ENCODE results near the gene SYT3.
"Not testable (repeated sequence)": the region's sequence is repeated elsewhere in the genome, so short reads cannot be mapped to it uniquely, and the experiment has no call there.

The SYT3 gene

DNA sequence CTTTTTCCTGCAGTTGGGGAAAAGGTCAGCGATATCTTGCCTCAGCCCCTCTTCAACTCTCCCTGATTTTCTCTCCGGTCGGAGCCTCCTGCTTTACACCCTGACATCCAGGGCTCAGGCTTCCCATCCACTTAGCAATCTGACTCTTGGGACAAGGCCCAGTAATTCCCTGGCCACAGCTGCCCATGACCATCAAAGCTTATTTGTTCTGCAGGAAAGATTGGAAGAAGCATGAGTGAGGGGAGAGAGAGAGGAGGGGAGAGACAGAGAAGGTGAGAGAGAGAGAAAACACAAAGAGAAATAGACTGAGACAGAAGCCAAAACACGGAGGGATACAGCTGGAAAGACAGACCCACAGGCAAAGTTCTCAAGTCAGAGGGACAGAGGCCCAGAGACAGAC is 13.7 kb downstream of the SYT3 start:
- no peak overlapping the region for H3K27ac ChIP-seq
- TF ChIP-seq, protein P1, sequence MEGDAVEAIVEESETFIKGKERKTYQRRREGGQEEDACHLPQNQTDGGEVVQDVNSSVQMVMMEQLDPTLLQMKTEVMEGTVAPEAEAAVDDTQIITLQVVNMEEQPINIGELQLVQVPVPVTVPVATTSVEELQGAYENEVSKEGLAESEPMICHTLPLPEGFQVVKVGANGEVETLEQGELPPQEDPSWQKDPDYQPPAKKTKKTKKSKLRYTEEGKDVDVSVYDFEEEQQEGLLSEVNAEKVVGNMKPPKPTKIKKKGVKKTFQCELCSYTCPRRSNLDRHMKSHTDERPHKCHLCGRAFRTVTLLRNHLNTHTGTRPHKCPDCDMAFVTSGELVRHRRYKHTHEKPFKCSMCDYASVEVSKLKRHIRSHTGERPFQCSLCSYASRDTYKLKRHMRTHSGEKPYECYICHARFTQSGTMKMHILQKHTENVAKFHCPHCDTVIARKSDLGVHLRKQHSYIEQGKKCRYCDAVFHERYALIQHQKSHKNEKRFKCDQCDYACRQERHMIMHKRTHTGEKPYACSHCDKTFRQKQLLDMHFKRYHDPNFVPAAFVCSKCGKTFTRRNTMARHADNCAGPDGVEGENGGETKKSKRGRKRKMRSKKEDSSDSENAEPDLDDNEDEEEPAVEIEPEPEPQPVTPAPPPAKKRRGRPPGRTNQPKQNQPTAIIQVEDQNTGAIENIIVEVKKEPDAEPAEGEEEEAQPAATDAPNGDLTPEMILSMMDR (conservative IDR thresholded peaks at IDR 0.05) = no peak
- no peak for TF ChIP-seq ZFX (IDR thresholded peaks at IDR 0.05)

- H3K27ac ChIP-seq = no peak overlapping the region
- TF ChIP-seq, protein P1 (conservative IDR thresholded peaks at IDR 0.05) = no peak
- TF ChIP-seq ZFX (IDR thresholded peaks at IDR 0.05) = no peak
Measured at GRCh38 chr19:50624949-50625600, 14.6 kb downstream of the SYT3 start.

GRCh38 chr19:50620394-50620906 is 19.2 kb downstream of the SYT3 start:
- H3K27ac ChIP-seq = not testable (repeated sequence)

DNA sequence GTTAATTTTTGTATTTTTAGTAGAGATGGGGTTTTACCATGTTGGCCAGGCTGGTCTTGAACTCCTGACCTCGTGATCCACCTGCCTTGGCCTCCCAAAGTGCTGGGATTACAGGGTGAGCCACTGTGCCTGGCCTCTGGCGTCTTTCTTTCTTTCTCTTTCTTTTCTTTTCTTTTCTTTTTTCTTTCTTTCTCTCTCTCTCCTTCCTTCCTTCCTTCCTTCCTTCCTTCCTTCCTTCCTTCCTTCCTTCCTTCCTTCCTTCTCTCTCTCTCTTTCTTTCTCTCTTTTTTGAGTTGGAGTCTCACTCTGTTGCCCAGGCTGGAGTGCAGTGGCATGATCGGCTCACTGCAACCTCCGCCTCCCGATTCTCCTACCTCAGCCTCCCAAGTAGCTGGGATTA is 20.5 kb downstream of the SYT3 start:
- not testable (repeated sequence) for H3K27ac ChIP-seq

- not testable (repeated sequence) for H3K27ac ChIP-seq
Measured at GRCh38 chr19:50618379-50618778, 21.3 kb downstream of the SYT3 start.

- H3K27ac ChIP-seq = not testable (repeated sequence)
Measured at GRCh38 chr19:50612504-50613404, 26.9 kb downstream of the SYT3 start.

GRCh38 chr19:50607874-50608785 is 31.6 kb downstream of the SYT3 start:
- no peak overlapping the region for H3K27ac ChIP-seq
- no peak for TF ChIP-seq ZFX (IDR thresholded peaks at IDR 0.05)
- TF ChIP-seq, protein P1 (conservative IDR thresholded peaks at IDR 0.05) = peak; percentile 33

DNA sequence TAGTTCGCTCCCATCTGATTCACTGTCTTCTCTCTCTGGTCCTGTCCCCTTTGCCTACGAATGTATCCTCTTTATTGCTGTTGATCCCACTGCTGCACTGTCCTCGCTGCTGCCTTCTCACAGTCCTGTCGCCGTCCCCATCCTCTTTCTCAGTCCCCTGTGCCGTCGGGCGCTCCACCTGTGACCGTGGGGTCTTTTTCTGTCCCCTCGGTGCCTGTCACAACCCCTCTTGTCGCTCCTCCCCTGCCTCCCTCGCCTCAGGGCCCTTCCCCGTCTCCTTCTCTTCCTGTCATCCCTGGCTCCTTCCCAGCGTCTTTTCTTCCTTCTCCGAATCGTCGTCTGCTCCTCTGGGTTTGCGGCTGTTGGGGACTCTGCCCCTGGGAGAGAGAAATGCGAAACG is 32.3 kb downstream of the SYT3 start:
- TF ChIP-seq, protein P1 (conservative IDR thresholded peaks at IDR 0.05) = no peak
- no peak for TF ChIP-seq ZFX (IDR thresholded peaks at IDR 0.05)
- no peak overlapping the region for H3K27ac ChIP-seq

Measured in C4-2B (cell line).